Psoas muscle (tissue), 8 donors: ENCODE data around the gene PAX5. TPM values are rescaled to one million over a fixed set of nuclear protein-coding genes. Genes with fewer than 3 reads are reported as not detected.

ENCODE experiments used
- ATAC-seq, 4 donors: fragments of 200-7000 bp; cut with Tn5 transposase; one replicate each; pipeline ENCODE4 v1.9.1; 2020; ENCODE audit warnings: moderate library complexity in 3 of 4, mild to moderate bottlenecking in 2 of 4
- DNase-seq, 2 donors: peaks; one replicate each; pipeline ENCODE4 v3.0.0-alpha.2; 2020
- H3K27ac ChIP-seq: fragments of 200-600 bp; one replicate; pipeline ENCODE4 v1.8.0; 2022
- H3K27me3 ChIP-seq, 3 donors: fragments of 200-600 bp in 1 of 3; one replicate each; pipeline versions ENCODE4 v1.6.1 to v1.8.0; 2013 to 2022; ENCODE audit warnings: low read length in 2 of 3, mild to moderate bottlenecking in 2 of 3, moderate library complexity in 1 of 3; ENCODE audit not compliant: insufficient read depth in 3 of 3
- H3K36me3 ChIP-seq, 2 donors: fragments of 200-600 bp in 1 of 2; one replicate each; pipeline versions ENCODE4 v1.6.1 to v1.8.0; 2013 to 2022; ENCODE audit warnings: low read depth in 1 of 2, mild to moderate bottlenecking in 1 of 2, moderate library complexity in 1 of 2; ENCODE audit not compliant: insufficient read depth in 1 of 2
- H3K4me1 ChIP-seq: fragments of 200-600 bp; one replicate; pipeline ENCODE4 v1.8.0; 2022
- H3K4me3 ChIP-seq: fragments of 200-600 bp; one replicate; pipeline ENCODE4 v1.8.0; 2022; ENCODE audit warnings: mild to moderate bottlenecking
- H3K9me3 ChIP-seq: fragments of 200-600 bp; one replicate; pipeline ENCODE4 v1.8.0; 2022
- CTCF ChIP-seq: fragments of 200-600 bp; IDR thresholded peaks from one replicate; pipeline ENCODE4 v1.8.0; 2022; ENCODE audit warnings: antibody characterized with exemption
- WGBS, 3 donors: extraction: QIAGEN DNeasy Blood & Tissue Kit; methylation state at CpG; one replicate each; pipeline versions ENCODE4 v1.1.6 to v1.1.7; 2013; 5-methylcytosine and 5-hydroxymethylcytosine counted together
- intact Hi-C, 2 donors: fragments of 100-400 bp; cut with DNase I; formaldehyde crosslinking; loops; one replicate each; pipeline versions ENCODE4 v1.11.0 to v1.14.2; 2022
- polyA plus RNA-seq, 3 donors: library from polyadenylated mRNA; stranded (reverse); fragments of 200-250 nt; gene quantifications; one replicate each; pipeline ENCODE4 v1.2.3, GENCODE V29; 2013
- total RNA-seq, 4 donors: library from RNA; stranded (reverse); fragmentation: NEBNext Ultra II Directional in 2 of 4; extraction: Animal tissue kit (Norgen Biotek cat#: 25700) in 2 of 4; gene quantifications; one replicate each; pipeline versions ENCODE4 v1.2.1 to v1.2.4, GENCODE V29; 2021 to 2023
- donor health status: healthy with polysubstance abuse.
- donor health status: DM: no; HTN: no; CAD: no; lungs with moderate emphysema.
- donor health status: Bipolar disorder and iron deficiency.
- donor health status: healthy.
- donor health status: DM: yes; HTN: yes; CAD: no.
- donor health status: DM: no; HTN: no; CAD: no.
- donor health status: DM: no; HTN: no; CAD: no.
- donor health status: DM: yes; HTN: yes; CAD: no.

The PAX5 gene
- total and polyA plus RNA-seq, 7 donors: under 0.01 to 0.50 (median 0.06) TPM; not detected in 3

DNA sequence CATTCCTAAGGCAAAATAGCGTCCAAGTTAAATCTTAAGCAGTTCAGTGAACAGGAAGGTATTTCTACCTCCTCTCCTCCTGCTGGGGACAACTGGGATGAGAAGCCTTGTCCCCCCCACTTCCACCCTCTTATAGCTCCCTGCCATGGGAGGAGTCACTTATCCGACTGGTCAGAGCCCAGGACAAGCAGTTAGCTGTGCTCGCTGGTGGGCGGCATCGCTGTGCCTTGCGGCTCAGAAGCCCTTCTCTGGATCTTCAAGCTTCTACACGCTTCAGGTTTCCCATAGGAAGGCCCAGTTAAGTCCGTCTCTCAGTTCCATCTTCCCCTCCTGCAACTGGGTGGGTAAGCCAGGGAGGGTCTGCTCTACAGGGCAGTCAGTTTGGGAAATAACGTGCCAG, 77.2 kb downstream of the PAX5 start:
- DNase-seq (no peak), ATAC-seq (no peak)
- no peaks in the 10 kb centered on the region for H3K4me1 ChIP-seq
- H3K9me3 ChIP-seq: no peaks in the 10 kb centered on the region
- no peak for TF ChIP-seq CTCF
- intact Hi-C loops: no loop called here
- no peak overlapping the region for H3K27ac ChIP-seq
- WGBS, 3 donors: 64 to 75% (median 65%) methylated on average over 9 of the region's 9 CpGs
- no peaks in the 10 kb centered on the region for H3K36me3 ChIP-seq
- peaks cover 0 to 16% (median 8%) of the 10 kb centered on the region in 3 donors for H3K27me3 ChIP-seq
- H3K4me3 ChIP-seq: no peak overlapping the region

DNA sequence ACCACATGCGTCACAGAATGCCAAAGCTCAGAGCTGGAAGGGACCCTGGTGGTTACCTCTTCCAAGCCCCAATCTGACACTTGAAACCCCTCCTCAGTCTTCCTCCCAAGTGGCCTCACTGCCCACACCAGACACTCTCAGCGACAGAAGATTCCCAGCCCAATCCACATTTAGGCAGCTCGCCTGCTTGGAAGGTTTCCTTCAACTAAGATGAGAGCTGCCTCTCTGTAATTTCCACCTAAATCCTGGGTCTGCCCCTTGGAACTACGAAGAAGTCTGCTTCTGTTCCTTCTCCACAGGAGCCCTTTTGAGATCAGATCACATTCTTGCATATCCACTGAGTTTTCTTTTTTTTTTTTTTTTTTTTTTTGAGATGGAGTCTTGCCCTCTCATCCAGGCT, 83.7 kb downstream of the PAX5 start:
- no peaks in the 10 kb centered on the region for H3K36me3 ChIP-seq
- H3K27me3 ChIP-seq: peaks cover 0 to 4% (median 0%) of the 10 kb centered on the region in 3 donors
- no peaks in the 10 kb centered on the region for H3K9me3 ChIP-seq
- ATAC-seq (no peak), DNase-seq (no peak)
- H3K4me1 ChIP-seq: no peaks in the 10 kb centered on the region
- intact Hi-C loops: no loop called here
- no peak overlapping the region for H3K27ac ChIP-seq
- no peak overlapping the region for H3K4me3 ChIP-seq
- no peak for TF ChIP-seq CTCF
- 58 to 62% (median 58%) methylated on average over 4 of the region's 4 CpGs for WGBS, 3 donors

- Histone ChIP-seq H3K9me3 (no peaks in the 10 kb centered on the region), H3K4me3 (no peak overlapping the region), H3K27me3 (peaks cover 0 to 4% (median 0%) of the 10 kb centered on the region in 3 donors), H3K36me3 (no peaks in the 10 kb centered on the region), H3K4me1 (no peaks in the 10 kb centered on the region), H3K27ac (no peak overlapping the region)
- 63 to 82% (median 72%) methylated on average over 6 of the region's 6 CpGs for WGBS, 3 donors
- intact Hi-C loops: no loop called here
- TF ChIP-seq CTCF: no peak
- ATAC-seq (no peak), DNase-seq (no peak)
Observed at GRCh38 chr9:36949466-36949865, 84.6 kb downstream of the PAX5 start.

DNA sequence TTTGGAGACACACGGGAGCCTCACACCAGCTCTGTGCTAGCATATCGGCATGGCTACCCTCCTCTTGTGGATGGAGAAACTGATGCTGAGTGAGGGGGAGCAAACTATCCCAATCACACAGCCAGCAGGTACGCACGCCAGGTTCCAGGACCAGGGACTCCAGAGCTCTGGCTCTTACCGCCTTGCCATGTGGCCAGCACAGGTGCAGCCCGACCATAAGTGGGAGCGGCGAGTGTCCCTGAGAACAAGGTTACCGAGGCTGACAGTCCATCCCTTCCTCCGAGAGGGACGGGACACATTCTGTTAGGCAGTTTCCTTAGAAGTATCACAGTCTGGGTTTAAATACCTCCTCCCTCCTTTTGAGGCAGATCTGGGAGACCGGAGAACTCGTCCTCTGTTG, 86.0 kb downstream of the PAX5 start:
- Histone ChIP-seq H3K4me1 (no peaks in the 10 kb centered on the region), H3K27ac (no peak overlapping the region), H3K9me3 (no peaks in the 10 kb centered on the region), H3K36me3 (no peaks in the 10 kb centered on the region), H3K27me3 (no peaks in the 10 kb centered on the region), H3K4me3 (no peak overlapping the region)
- no peak for TF ChIP-seq CTCF
- DNase-seq (no peak), ATAC-seq (no peak)
- 66 to 75% (median 66%) methylated on average over 13 of the region's 13 CpGs for WGBS, 3 donors
- intact Hi-C loops: no loop called here

DNA sequence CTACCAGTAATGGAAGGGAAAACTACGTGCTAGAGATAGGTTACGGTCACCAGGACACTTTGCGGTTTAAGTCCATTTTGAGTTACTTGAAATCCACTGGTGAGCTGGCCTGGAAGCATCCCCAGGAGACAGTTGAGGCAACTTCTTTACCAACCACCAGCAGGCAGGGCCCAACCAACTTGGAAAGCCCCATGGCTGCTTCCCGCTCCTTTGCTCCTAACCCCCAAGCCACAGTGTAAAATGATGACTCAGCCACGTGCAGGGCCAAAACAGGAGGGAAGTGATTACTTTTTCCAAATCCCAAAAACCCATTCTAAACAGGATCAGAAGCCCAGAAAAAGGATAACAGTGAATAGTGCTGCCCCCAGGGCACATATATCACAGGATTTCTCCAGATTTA, 87.4 kb downstream of the PAX5 start:
- Histone ChIP-seq H3K9me3 (no peaks in the 10 kb centered on the region), H3K4me3 (no peak overlapping the region), H3K36me3 (no peaks in the 10 kb centered on the region), H3K4me1 (no peaks in the 10 kb centered on the region), H3K27me3 (no peaks in the 10 kb centered on the region), H3K27ac (no peak overlapping the region)
- intact Hi-C loops: no loop called here
- 70 to 74% (median 70%) methylated on average over 5 of the region's 5 CpGs for WGBS, 3 donors
- DNase-seq: no peak
- no peak for TF ChIP-seq CTCF
- no peak for ATAC-seq
